Skeletal muscle satellite cell (primary cell): Measurements from ENCODE around the gene RBMY1F. TPM values are rescaled to one million over a fixed set of nuclear protein-coding genes. Genes with fewer than 3 reads are reported as not detected.
"Not testable (repeated sequence)": the region's sequence is repeated elsewhere in the genome, so short reads cannot be mapped to it uniquely, and the experiment has no call there.

Experiments
- H3K27me3 ChIP-seq: 2 replicates; pipeline ENCODE4 v1.7.0; 2013; ENCODE audit warnings: low read length; ENCODE audit not compliant: control insufficient read depth, insufficient read depth
- H3K36me3 ChIP-seq: 2 replicates; pipeline ENCODE4 v1.7.0; 2013; ENCODE audit warnings: mild to moderate bottlenecking, control low read depth, low read length; ENCODE audit not compliant: insufficient read depth
- H3K4me1 ChIP-seq: 2 replicates; pipeline ENCODE4 v1.7.0; 2013; ENCODE audit warnings: low read length; ENCODE audit not compliant: control insufficient read depth, insufficient read depth
- H3K4me2 ChIP-seq: 2 replicates; pipeline ENCODE4 v1.7.0; 2013; ENCODE audit warnings: mild to moderate bottlenecking, low read length
- H3K4me3 ChIP-seq: 2 replicates; pipeline ENCODE4 v1.7.0; 2013; ENCODE audit warnings: low read length
- H3K9ac ChIP-seq: 2 replicates; pipeline ENCODE4 v1.7.0; 2013; ENCODE audit warnings: mild to moderate bottlenecking, low read depth, low read length, moderate library complexity
- H3K9me3 ChIP-seq: replicated peaks from 2 replicates; pipeline ENCODE4 v1.7.0; 2013; ENCODE audit warnings: mild to moderate bottlenecking, control low read depth, low read length
- total RNA-seq: library from RNA; depleted of rRNA; stranded (reverse); fragments of >200 nt; gene quantifications from 2 replicates; pipeline ENCODE4 v1.2.3, GENCODE V29; 2012; rRNA removed

The RBMY1F gene
- not detected in 2 replicates for total RNA-seq

GRCh38 chrY:22182823-22183222 is at the start of gene RBMY1F:
RBMY1F (minus strand) TSS chrY:22182923; CDS start chrY:22180969, 1,954 bp downstream.
- not testable (repeated sequence) for H3K9me3 ChIP-seq, H3K4me3 ChIP-seq, H3K4me2 ChIP-seq, H3K9ac ChIP-seq, H3K36me3 ChIP-seq, H3K4me1 ChIP-seq, H3K27me3 ChIP-seq

DNA sequence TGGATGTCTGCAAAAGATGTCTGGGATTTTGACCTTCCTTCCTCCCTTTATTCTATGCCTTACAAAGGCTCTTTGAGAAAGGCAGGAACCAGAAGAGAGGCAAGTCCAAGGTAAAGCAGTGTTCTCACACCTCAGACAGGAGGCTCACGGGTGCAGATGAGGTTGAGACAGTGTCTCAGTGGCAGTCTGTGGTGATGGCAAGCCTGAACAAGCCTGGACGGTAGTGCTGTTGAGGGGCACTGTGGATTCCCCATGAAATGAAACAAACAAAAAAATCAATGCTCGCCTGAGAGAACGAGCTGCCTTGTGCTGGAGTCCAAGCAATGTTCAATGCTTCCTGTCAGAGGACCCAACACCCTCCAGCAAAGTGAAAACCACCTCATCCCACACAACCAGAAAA is 31.6 kb downstream of the RBMY1F start:
- not testable (repeated sequence) for H3K36me3 ChIP-seq, H3K27me3 ChIP-seq, H3K9me3 ChIP-seq, H3K4me2 ChIP-seq, H3K4me3 ChIP-seq, H3K4me1 ChIP-seq, H3K9ac ChIP-seq

DNA sequence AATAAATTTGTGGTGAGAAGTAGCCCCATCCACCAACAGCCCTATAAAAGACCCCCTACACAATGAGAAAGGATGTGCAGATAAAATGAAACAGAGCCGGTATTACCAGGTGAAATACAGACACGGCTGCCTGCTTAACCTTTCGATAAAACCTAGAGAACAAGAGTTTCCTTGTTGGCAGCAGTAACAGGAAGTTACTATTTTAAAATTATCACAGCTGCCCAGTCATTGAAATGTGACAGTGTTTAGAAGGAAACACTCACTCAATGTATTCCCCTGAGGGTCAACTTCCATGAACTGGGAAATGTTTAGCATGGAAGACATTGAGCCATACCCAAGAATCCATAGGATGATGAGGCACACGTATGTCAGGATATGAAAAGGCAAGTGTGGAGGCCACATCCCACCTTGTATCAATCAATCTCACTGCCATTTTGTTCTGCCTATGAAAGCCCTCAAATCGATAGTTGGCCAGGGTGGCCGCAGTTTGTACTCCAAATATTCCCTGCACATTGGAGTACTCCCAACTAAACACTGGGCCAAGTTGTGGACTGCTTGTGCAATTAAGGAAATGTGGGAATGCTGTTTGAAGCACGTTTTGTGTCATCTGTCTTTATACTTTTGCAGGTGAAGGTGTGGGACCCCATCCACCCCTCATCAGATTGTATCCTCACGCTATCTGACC is 41.6 kb downstream of the RBMY1F start:
- H3K4me2 ChIP-seq, H3K9me3 ChIP-seq, H3K36me3 ChIP-seq, H3K9ac ChIP-seq, H3K4me3 ChIP-seq, H3K27me3 ChIP-seq, H3K4me1 ChIP-seq: not testable (repeated sequence)

DNA sequence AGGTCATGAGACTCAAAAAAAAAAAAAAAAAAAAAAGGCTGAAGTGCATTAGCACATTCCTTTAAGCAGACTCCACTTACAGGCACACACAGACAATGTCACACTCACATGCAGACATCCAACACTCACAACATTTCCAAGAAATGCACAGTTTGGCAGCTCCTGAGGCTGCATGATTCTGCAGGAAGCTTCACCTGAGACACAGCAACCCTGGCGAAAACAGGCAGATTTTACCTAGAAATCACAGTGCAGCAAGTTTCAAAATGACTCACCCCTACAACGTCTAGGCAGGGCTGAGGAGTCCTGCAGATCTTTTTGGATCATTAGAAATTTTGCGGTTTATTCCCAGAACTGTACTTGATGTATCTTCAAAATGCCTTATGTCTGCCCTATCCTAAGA is 48.0 kb downstream of the RBMY1F start:
- not testable (repeated sequence) for H3K4me1 ChIP-seq, H3K27me3 ChIP-seq, H3K9ac ChIP-seq, H3K4me2 ChIP-seq, H3K4me3 ChIP-seq, H3K36me3 ChIP-seq, H3K9me3 ChIP-seq

DNA sequence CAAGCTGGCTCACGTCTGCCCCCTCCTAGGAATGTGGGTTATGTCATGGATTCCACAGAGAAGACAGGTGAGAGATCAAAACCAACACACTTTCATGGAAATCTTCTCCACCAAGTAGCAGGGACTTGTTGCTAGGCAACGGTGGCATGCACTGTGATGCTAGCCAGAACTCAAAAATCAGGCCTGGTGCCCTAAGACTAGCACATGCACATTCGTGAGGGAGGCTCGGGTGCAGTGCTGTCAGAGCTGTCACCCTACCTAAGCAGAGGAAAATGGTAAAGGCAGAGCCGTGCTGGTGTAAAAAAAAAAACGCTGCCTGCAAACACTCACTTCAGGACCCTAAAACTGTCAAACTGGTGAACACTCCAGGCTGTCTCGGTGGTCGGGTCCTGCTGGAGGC is 52.2 kb downstream of the RBMY1F start:
- not testable (repeated sequence) for H3K9ac ChIP-seq, H3K36me3 ChIP-seq, H3K4me2 ChIP-seq, H3K9me3 ChIP-seq, H3K4me1 ChIP-seq, H3K4me3 ChIP-seq, H3K27me3 ChIP-seq
